Transverse colon (tissue), 4 donors: Measurements from ENCODE around the gene ADAM23.

Experiments
- POLR2A ChIP-seq: fragments of 450-650 bp; IDR thresholded peaks from one replicate; pipeline ENCODE4 v1.6.1; 2016; ENCODE audit warnings: antibody characterized with exemption, mild to moderate bottlenecking, moderate library complexity
- POLR2AphosphoS5 ChIP-seq, 3 donors: sonication (generic); formaldehyde crosslinking; IDR thresholded peaks; one replicate each; pipeline ENCODE4 v1.6.1; 2016; ENCODE audit warnings: antibody characterized with exemption in 3 of 3
- TF ChIP-seq, protein P1 (sequence below), 5 experiments: fragments of 200-600 bp in 3 of 5; fragments of 450-650 bp in 2 of 5; sonication (generic) in 3 of 5; IDR thresholded peaks; 1 replicate in 2 of 5; 2 replicates in 3 of 5; pipeline ENCODE4 v1.5.1; 2016 to 2017; ENCODE audit warnings: antibody characterized with exemption in 5 of 5, inconsistent platforms in 3 of 5, mild to moderate bottlenecking in 2 of 5, moderate library complexity in 1 of 5

DNA sequence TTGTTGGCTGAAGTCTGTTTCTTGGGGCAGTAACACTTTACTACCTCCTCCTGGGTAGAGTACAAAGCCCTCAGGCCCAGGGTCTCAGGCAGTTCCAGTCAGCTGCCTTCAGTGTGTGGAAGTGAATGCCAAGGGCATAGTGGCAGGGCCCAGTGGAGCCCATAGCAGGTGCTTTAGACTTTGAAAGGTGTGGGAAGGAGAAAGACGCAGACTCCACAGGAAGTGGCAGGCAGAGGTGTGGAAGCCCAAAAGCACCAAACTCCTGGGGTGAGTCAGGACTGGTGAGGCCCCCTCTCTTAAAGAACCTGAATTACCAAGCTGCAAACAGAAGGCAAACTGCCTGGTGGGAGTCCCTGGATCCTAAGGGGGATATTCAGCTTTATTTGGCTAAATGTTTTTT, 45.3 kb downstream of the ADAM23 start:
- TF ChIP-seq POLR2AphosphoS5 (IDR thresholded peaks at IDR 0.05) (no peak), POLR2A (no peak)
- TF ChIP-seq, protein P1, sequence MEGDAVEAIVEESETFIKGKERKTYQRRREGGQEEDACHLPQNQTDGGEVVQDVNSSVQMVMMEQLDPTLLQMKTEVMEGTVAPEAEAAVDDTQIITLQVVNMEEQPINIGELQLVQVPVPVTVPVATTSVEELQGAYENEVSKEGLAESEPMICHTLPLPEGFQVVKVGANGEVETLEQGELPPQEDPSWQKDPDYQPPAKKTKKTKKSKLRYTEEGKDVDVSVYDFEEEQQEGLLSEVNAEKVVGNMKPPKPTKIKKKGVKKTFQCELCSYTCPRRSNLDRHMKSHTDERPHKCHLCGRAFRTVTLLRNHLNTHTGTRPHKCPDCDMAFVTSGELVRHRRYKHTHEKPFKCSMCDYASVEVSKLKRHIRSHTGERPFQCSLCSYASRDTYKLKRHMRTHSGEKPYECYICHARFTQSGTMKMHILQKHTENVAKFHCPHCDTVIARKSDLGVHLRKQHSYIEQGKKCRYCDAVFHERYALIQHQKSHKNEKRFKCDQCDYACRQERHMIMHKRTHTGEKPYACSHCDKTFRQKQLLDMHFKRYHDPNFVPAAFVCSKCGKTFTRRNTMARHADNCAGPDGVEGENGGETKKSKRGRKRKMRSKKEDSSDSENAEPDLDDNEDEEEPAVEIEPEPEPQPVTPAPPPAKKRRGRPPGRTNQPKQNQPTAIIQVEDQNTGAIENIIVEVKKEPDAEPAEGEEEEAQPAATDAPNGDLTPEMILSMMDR (IDR thresholded peaks at IDR 0.05): no peak
